GOT3 (cell line): ENCODE results near the gene VAPA.

Experiments
- DNase-seq: peaks from one replicate; lab custom pipeline; 2025; ENCODE audit warnings: mixed read lengths; lab: John Stamatoyannopoulos, UW

VAPA gene

GRCh38 chr18:9941103-9941502 is 27.3 kb downstream of the VAPA start:
- DNase-seq: no peak

DNA sequence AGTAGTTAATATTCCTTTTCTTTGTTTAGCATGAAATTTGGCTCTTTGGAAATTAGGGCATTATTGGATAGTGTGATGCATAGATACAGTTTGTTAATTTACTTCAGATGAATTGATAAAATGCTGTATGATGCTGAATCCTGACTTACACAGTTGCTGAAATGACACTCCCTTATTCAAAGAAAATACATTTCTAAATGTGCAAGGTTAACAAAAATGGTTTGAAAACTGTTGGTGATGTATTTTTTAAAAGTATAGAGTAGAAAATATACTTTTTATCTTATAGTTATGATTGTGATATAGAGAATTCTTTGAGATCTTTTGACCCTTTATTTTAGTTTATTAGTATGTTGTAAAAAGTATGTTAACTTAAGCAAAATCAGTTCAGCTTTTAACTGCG is 27.8 kb downstream of the VAPA start:
- DNase-seq: no peak

GRCh38 chr18:9943311-9943710 is 29.5 kb downstream of the VAPA start:
- DNase-seq: no peak

DNA sequence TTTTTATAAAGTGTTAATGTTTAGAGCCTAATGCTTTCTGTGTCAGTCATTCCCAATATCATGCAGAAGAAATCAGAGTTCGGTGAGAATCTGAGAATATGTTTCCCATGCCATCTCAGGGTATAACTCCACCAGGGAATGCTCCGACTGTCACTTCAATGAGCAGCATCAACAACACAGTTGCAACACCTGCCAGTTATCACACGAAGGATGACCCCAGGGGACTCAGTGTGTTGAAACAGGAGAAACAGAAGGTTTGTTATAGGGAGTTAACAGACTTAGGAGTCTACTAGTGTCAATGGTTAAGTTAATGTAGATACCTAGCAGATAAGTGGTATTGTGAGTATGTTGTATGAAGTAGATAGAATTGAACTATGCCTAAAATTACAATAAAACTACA is 31.0 kb downstream of the VAPA start:
- DNase-seq: no peak

- DNase-seq: no peak
Measured at GRCh38 chr18:9946831-9947230, 33.0 kb downstream of the VAPA start.

DNA sequence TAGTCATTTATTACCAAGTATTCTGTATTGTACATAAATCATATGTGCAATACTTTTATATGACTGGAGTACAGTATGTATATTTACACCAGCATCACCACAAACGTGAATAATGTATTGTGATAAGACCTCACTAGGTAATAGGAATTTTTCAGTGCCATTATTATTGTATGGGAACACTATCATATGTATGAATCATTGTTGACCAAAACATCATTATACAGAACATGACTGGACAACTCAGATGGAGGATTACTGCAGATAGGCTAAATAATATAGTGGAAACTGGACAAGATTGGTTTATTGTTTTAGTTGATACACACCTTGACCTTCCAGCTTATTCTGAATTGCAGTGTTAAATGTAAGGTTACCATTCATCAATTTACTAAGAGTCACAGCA is 33.4 kb downstream of the VAPA start:
- DNase-seq: no peak

DNA sequence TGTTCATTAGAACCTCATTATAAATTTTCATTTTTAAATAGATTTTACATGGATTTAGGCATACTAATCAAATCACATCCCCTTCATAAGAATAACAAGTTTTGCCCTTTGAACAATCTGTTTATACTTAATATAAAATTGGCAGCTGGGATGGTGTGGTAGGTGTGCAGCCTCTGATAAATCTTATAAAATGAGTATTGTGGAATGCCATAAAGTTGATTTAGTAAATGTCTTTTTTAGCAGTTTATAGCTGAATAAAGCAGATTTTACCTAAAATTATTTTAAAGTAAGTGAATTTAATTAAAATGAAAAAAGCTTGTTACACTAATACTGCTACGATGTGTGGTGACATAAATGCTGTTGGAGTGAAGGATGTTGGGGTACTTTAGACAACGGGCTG is 35.5 kb downstream of the VAPA start:
- DNase-seq: no peak

DNA sequence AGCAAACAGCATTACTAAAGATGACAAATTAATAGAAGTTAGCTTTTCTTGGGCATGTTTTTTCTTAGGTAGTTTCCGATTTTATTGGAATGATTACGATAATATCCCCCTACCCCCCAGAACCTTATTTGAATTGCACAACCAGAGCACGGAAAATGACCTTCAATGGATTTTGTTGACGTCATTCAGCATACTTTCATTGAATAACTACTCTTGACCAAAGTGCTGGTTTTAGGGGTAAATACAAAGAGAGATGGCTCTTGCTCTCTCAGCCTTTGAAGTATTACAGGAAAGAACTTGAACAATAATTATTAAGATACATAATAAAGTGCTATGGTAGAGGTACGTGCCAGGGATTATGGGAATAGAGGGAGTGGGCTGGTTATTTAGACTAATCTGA is 36.0 kb downstream of the VAPA start:
- no peak for DNase-seq

DNA sequence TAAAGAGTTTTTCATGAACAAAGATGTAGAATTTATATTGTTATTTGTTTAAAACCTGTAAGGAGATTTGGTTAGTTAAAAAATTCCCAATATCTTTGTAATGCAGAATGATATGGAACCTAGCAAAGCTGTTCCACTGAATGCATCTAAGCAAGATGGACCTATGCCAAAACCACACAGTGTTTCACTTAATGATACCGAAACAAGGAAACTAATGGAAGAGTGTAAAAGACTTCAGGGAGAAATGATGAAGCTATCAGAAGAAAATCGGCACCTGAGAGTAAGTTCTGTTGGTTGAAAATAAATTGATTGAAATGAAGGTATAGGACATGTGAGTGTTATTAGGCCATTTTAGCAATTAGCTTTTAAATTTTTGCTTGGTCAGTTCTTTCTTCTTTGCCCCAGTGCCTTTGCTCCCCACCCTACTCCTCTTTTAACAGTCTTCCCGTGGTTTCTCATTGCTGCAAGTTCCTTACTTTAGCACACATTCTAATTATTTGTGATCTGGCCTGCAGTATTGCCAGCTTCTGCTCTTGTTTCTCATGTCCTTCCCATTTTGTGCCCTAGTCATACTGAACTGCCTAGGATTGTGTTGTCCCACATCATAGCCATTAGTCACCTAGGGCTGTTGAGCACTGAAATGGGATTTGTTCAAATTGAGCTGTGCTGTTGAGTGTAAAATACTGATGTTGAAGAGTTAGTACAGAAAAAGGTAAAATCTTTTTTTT is 36.6 kb downstream of the VAPA start:
- DNase-seq: no peak

DNA sequence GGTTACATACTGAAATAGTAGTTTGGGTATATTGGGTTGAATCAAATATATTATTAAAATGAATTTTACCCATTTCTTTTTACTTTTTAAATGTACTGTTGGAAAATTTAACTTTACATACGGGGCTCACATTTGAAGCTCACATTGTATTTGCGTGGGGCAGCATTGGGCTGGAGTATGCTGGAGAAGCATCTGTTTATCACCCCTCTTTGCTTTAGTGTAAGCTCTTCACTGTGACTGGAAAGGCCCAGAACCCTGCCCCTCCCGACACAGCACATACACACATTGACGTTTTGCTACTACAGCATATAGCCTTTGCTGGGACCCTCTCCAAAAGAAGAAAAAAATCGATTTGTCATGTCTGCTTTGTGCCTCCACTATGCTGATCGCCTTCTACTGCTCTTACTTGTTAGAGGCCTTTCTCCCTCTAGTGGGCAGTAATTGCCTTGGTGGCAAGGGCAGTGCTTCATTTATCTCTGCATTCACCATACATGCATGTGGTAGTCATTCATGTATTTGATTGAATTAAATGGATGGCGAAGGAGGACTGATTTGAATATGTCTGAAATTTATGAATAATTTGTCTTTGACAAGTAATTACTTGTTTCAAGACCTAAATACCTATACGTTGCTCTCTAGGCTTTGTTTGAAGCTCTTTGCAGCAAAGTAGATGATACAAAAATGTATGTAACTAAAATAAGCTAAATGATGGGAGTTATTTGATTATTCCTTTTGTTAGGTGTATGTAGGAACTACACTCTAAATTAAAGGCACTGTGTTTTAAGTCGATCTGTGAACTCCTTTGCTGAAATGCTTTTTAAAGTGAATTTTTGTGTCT is 37.4 kb downstream of the VAPA start:
- DNase-seq: no peak

DNA sequence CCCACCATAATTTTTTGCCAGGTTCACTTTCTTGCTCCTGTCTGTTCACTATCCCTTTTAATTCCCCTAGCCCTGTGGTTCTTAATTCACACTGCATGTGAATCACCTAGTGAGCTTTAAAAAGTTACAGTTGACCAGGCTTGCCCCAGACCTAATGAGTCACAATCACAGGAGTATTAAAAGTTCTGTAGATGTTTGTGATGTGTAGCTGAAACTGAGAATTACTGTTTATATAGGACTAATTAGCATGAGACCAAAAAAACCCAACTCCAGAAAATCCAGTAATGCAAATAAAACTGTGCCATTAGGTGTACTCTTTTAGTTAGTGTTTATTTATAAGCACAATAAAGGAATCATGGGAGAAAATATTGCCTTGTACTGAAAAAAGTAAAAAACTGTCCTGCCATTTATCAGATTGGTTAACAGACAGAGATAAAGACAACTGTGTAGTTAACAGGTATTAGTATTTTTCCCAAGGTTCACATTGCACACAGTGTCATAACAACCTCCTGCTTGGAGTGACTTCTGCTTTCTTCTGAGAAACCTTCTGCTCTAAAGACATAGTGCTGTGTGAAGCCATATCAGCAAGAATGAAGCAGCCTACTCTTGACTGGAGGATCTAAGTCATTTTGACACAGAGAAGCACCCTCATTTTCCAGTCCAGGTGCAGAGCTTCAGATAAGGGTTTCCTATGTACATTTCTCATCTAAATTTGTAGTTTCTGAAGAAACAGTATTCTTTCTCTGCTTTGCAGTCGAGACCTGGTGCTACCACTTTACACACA is 39.0 kb downstream of the VAPA start:
- no peak for DNase-seq

DNA sequence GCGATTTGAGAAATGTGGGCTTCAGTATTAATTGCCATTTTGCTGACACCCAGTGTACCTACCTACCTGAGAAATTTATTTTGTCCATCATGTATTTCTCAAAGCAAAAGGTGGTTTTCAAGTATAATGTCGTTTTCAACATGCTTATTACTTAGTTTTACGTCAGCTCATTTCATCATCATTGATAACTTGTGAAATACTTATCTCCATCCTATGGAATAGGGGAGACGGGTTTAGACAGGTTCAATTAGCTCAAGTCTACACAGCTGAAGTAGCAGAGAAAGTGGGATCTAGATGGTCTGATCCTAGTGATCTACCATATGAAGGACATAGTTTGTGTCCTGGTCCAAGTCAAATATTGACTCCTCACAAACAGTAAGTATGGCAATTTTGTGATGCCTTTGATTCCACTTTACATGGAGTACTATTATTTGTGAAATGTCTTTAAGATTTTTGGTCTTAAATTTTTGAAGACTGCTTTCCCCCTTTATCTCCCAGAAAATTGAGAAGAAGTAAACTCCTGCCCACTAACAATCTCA is 45.1 kb downstream of the VAPA start:
- no peak for DNase-seq

DNA sequence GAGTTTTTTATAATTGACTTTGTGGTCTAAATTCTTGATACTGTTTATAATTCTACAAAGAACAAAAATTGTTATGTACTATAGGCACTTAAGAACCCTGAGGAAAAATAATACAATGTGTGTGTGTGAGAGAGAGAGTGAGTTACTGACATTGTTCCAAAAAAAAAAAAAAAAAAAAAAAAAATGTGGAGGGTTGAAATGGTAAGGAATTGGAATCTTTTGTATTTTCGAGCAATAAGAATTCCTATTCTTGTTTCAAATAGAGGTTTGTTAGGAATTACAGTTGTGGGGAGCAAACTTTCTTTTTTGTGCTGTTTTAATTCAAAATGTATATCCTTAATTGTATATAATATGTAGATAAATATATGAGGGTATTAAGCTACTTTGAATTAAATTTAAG is 45.7 kb downstream of the VAPA start:
- no peak for DNase-seq

DNA sequence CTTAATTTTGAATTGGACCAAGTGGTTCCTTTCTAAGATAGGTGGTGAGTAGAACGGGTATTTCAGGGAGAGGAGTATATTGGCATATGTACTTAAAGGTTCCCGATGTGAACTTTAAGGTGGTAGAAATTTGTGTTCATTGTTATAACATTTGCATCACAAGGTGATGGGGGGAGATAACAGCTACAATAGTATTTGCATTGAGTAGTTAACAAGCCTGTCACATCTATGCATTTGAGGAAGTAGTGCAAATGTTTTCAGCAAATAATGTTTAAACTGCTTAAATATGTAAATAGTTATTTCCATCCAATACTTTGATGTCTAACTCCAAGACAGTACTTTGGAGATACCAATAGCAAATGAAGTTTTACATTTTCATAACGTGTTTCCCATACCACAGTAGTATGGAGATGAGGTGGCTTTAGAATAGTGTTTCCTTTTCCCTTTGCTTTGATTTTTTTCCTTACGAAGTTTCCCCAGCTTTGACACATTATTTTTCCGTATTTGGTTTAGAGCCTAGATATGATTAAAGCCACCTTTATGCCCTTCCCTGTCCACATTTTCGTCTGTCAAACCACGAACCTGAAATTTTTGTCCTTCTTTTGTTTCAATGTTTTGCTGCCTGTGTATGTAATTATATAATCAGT is 46.6 kb downstream of the VAPA start:
- no peak for DNase-seq

- no peak for DNase-seq
Measured at GRCh38 chr18:9961041-9961440, 47.2 kb downstream of the VAPA start.

GRCh38 chr18:9965711-9966624 is 52.2 kb downstream of the VAPA start:
- DNase-seq: no peak

GRCh38 chr18:9968081-9968848 is 54.4 kb downstream of the VAPA start:
- DNase-seq: no peak

GRCh38 chr18:9969247-9969646 is 55.4 kb downstream of the VAPA start:
- DNase-seq: no peak

GRCh38 chr18:9971313-9971920 is 57.6 kb downstream of the VAPA start:
- DNase-seq: no peak

DNA sequence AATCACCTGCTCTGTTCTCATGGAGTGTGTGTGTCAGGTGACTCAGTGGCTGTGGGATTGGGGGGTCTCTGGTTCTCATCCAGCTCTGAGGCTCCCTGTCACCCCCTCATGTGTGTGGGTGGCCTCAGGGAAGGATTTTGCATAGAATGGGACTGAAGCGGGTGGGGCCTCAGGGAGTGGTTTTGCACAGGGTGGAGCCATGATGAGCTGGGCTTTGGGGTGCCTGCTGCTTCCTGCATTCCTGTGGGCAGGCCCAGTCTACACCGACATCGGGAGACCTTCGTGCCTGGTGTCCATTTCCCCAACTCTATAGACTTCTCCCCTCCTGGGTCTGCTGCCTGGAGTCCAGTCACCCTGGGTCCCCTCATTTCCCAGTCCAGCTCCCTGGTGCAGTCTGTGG is 59.7 kb downstream of the VAPA start:
- no peak for DNase-seq
